ENCODE measurements around the gene CRACR2A.

The CRACR2A gene

DNA sequence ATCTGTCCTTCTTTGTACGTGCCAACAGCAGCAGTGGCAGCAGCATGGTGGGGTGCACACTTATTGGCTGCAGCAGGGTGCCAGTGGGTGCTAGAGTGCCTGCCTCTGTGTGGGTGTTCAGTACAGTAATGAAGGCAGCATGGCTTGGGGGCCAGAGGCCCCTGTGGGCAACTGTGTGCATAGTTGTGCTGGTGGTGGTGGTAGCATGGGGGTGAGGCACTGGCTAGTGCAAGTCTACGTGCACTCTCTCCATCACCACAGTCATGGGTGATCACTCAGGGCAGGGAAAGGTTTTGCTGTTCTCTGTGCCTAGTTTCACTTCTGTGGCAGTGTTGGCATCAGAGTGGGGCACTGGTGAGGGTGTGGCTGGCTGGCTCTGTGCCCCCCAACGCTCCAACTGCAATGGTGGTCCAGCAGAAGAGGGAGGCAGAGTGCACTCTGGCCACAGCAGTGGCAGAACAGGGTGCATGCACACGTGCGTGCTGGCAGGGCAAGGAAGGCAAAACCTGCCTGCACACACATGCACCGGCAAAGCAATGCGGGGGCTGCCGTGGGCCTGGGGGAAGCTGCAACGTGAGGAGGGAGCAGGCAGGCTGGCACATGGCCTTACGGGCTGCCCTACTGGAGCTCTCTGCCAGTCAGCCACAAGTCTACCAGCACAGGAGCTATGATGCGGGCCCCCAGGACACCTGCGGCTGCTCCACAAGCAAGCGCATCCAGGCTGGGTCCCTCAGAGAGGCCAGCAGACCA is 60.1 kb downstream of the CRACR2A start:
- Histone ChIP-seq H3K4me1 (ENCODE audit: control insufficient read depth in 1 of 2, insufficient read depth in 1 of 2, low read depth in 1 of 2, low read length in 1 of 2) (no peaks in the 10 kb centered on the region), H3K36me3 (peaks cover 45% of the 10 kb centered on the region), H3K9me3 (no peaks in the 10 kb centered on the region), H3K27me3 (no peaks in the 10 kb centered on the region), H3K4me3 (ENCODE audit: low read depth in 1 of 2, low read length in 1 of 2) (no peak overlapping the region), H3K27ac (no peak overlapping the region)
- TF ChIP-seq, protein P1, sequence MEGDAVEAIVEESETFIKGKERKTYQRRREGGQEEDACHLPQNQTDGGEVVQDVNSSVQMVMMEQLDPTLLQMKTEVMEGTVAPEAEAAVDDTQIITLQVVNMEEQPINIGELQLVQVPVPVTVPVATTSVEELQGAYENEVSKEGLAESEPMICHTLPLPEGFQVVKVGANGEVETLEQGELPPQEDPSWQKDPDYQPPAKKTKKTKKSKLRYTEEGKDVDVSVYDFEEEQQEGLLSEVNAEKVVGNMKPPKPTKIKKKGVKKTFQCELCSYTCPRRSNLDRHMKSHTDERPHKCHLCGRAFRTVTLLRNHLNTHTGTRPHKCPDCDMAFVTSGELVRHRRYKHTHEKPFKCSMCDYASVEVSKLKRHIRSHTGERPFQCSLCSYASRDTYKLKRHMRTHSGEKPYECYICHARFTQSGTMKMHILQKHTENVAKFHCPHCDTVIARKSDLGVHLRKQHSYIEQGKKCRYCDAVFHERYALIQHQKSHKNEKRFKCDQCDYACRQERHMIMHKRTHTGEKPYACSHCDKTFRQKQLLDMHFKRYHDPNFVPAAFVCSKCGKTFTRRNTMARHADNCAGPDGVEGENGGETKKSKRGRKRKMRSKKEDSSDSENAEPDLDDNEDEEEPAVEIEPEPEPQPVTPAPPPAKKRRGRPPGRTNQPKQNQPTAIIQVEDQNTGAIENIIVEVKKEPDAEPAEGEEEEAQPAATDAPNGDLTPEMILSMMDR (IDR thresholded peaks at IDR 0.05), result no peak

DNA sequence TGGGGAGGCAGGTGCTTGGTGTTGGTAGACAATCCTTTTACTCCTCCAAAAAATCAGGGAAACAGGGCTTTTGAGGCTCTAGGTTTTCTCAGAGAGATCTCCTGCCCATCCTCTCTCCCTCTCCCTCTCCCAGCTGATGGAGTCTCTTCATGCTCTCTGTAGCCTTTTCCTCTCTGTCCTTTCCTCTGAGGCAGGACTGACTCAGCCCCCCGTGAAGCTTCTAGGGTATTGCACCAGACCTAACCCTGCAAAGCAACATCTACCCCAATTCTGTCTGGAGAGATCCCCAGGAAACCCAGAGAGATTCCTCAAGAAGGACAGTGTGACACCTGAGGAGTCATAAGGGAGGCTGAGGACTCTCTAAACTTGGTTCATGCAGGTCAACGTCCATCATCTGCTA is 66.4 kb downstream of the CRACR2A start:
- H3K9me3 ChIP-seq, result no peaks in the 10 kb centered on the region
- H3K4me1 ChIP-seq (ENCODE audit: control insufficient read depth in 1 of 2, insufficient read depth in 1 of 2, low read depth in 1 of 2, low read length in 1 of 2), result peaks cover 8 to 9% of the 10 kb centered on the region in 2 experiments
- no peak overlapping the region for H3K4me3 ChIP-seq (ENCODE audit: low read depth in 1 of 2, low read length in 1 of 2)
- peak overlapping the region; percentile 37 for H3K27ac ChIP-seq
- no peaks in the 10 kb centered on the region for H3K27me3 ChIP-seq
- TF ChIP-seq, protein P1 (IDR thresholded peaks at IDR 0.05), result no peak
- H3K36me3 ChIP-seq, result peaks cover 18% of the 10 kb centered on the region

DNA sequence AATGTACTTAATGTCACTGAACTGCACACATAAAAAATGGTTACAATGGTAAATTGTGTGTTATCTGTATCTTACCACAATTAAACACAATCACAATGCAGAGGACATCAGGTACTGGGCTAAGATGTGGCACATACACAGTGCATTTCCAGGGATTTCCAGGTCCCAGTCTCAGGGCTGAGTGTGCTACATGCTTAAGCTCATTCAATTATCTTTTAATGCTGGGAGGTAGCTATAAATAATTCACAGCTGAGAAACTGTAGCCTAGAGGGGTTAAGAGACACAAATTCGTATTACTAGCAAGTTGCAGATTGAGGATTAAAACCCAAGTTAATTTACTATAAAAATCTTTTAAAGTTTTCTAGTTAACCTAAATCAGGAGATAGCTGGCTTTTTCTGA is 67.1 kb downstream of the CRACR2A start:
- H3K4me3 ChIP-seq (ENCODE audit: low read depth in 1 of 2, low read length in 1 of 2), result no peak overlapping the region

DNA sequence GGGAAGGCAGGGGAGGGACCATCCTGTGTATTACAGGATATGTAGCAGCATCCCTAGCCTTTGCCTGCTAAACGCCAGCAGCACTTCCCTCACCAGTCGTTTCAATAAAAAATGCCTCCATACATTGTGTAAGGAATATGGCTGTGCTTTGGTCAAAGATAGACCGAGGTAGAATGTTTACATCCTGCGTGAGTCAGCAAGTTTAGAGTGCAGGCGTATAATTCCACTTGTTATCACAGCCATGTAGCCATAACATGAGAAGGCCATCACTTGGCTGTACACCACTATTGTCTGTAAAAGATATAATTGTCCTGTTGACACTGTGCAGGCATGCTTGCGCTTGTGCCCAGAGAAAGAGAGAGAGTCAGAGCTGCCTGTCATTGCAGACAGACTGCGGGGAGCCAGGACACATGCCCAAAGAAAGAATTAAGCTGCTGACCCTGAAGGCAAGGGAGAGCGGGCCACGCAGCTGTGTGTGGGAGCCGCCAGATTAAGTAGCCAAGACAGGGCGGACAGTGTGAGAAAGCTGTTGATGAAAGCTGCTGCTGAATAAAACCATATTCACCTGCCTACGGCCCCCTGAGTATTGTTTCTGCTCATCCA is 68.4 kb downstream of the CRACR2A start:
- Histone ChIP-seq H3K27me3 (no peaks in the 10 kb centered on the region), H3K4me3 (ENCODE audit: low read depth in 1 of 2, low read length in 1 of 2) (no peak overlapping the region), H3K9me3 (no peaks in the 10 kb centered on the region), H3K36me3 (peaks cover 37% of the 10 kb centered on the region), H3K27ac (peak overlapping the region; percentile 71), H3K4me1 (ENCODE audit: control insufficient read depth in 1 of 2, insufficient read depth in 1 of 2, low read depth in 1 of 2, low read length in 1 of 2) (peaks cover 8 to 9% of the 10 kb centered on the region in 2 experiments)
- TF ChIP-seq, protein P1 (IDR thresholded peaks at IDR 0.05), result no peak

More for the DNA sequence above, 67.1 kb downstream of the CRACR2A start:
- TF ChIP-seq, protein P1 (IDR thresholded peaks at IDR 0.05), result no peak
- Histone ChIP-seq H3K27me3 (no peaks in the 10 kb centered on the region), H3K4me1 (ENCODE audit: control insufficient read depth in 1 of 2, insufficient read depth in 1 of 2, low read depth in 1 of 2, low read length in 1 of 2) (peaks cover 8 to 9% of the 10 kb centered on the region in 2 experiments), H3K9me3 (no peaks in the 10 kb centered on the region), H3K36me3 (peaks cover 24% of the 10 kb centered on the region), H3K27ac (peak overlapping the region; percentile 37)

DNA sequence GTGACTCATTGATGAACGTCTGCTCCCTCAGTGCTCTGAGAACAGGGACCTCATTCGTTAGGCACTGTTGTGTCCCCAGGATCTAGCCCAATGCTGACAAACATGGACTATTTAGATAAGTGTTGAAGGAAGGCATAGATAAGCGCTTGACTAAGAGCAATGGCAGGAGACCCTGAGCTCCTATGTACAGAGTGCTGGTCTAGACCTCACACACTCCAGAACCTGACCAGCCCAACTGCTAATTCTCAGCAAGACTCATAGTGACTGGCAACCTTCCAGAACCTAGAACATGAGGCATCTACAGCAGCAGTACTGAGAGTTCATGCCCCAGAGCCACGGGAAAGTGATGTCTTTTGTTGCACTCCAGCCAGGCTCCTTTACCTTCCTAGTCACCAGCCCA is 69.2 kb downstream of the CRACR2A start:
- no peaks in the 10 kb centered on the region for H3K27me3 ChIP-seq
- no peak overlapping the region for H3K4me3 ChIP-seq (ENCODE audit: low read depth in 1 of 2, low read length in 1 of 2)
- peak overlapping the region; percentile 71 for H3K27ac ChIP-seq
- H3K9me3 ChIP-seq, result no peaks in the 10 kb centered on the region
- H3K36me3 ChIP-seq, result peaks cover 46% of the 10 kb centered on the region
- peaks cover 8 to 9% of the 10 kb centered on the region in 2 experiments for H3K4me1 ChIP-seq (ENCODE audit: control insufficient read depth in 1 of 2, insufficient read depth in 1 of 2, low read depth in 1 of 2, low read length in 1 of 2)
- TF ChIP-seq, protein P1 (IDR thresholded peaks at IDR 0.05), result no peak
